ENCODE measurements around the gene ASIC4. TPM values are rescaled to one million over a fixed set of nuclear protein-coding genes. Genes with fewer than 3 reads are reported as not detected.
A peak's percentile ranks its signal among the peaks of the same experiment; 100 is the strongest.

ASIC4 gene
- total and polyA plus RNA-seq, 9 of the 15 experiments (the other 6 are each of a cell fraction or from before 2014, with no cell fraction given): 0.07 to 19.2 (median 4.8) TPM

DNA sequence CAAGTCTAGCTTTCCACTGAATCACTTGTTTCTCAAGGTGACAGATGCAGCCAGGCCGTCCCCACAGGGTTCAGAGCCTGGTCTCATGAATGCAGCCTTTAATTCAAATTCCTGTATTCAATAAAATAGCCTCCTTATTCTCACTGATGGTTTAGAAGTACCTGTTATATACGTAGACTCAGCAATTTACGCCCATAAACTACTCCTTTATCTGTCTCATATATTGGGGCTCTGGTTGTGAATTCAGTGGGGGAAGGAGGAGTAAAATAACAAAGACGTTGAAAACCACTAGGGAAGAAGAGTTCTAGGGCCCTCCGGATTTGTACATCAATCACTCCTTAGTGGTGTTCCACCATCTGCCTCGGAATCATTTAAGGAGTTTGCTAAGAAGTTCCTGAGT lies 55.4 kb downstream of the ASIC4 start:
- no peak for DNase-seq (ENCODE audit: extremely low read depth in 1 of 4, low spot score in 3 of 4)
- no peak overlapping the region for H3K27ac ChIP-seq (ENCODE audit: extremely low read depth, low read depth, low read length)
- no peak for FAIRE-seq
- ATAC-seq: no peak
- no peak overlapping the region for H3K4me2 ChIP-seq (ENCODE audit: insufficient read depth, low read length)
- BruUV-seq (replicated peaks): no TSS peak
- no peaks in the 10 kb centered on the region for H3K9me1 ChIP-seq (ENCODE audit: control insufficient read depth, insufficient read depth, low read length)
- WGBS (ENCODE audit: insufficient coverage, low coverage, missing lambda C conversion rate): 84% methylated on average over 6 of the region's 6 CpGs
- TF ChIP-seq ZKSCAN1 (IDR thresholded peaks at IDR 0.05; ENCODE audit: low read depth, low read length) (no peak), ZNF316 (IDR thresholded peaks at IDR 0.05) (peak; percentile 76), NFIC (IDR thresholded peaks at IDR 0.05) (no peak), MAFG (tag; conservative IDR thresholded peaks at IDR 0.05) (peak; percentile 49), POLR2H (tag; IDR thresholded peaks at IDR 0.05; ENCODE audit: low read depth) (no peak), C11orf30 (IDR thresholded peaks at IDR 0.05; ENCODE audit: low read depth) (peak; percentile 64), SREBF2 (CRISPR knock-in tag; IDR thresholded peaks at IDR 0.05) (no peak), HLTF (IDR thresholded peaks at IDR 0.05) (no peak)
- TF ChIP-seq, protein P1, sequence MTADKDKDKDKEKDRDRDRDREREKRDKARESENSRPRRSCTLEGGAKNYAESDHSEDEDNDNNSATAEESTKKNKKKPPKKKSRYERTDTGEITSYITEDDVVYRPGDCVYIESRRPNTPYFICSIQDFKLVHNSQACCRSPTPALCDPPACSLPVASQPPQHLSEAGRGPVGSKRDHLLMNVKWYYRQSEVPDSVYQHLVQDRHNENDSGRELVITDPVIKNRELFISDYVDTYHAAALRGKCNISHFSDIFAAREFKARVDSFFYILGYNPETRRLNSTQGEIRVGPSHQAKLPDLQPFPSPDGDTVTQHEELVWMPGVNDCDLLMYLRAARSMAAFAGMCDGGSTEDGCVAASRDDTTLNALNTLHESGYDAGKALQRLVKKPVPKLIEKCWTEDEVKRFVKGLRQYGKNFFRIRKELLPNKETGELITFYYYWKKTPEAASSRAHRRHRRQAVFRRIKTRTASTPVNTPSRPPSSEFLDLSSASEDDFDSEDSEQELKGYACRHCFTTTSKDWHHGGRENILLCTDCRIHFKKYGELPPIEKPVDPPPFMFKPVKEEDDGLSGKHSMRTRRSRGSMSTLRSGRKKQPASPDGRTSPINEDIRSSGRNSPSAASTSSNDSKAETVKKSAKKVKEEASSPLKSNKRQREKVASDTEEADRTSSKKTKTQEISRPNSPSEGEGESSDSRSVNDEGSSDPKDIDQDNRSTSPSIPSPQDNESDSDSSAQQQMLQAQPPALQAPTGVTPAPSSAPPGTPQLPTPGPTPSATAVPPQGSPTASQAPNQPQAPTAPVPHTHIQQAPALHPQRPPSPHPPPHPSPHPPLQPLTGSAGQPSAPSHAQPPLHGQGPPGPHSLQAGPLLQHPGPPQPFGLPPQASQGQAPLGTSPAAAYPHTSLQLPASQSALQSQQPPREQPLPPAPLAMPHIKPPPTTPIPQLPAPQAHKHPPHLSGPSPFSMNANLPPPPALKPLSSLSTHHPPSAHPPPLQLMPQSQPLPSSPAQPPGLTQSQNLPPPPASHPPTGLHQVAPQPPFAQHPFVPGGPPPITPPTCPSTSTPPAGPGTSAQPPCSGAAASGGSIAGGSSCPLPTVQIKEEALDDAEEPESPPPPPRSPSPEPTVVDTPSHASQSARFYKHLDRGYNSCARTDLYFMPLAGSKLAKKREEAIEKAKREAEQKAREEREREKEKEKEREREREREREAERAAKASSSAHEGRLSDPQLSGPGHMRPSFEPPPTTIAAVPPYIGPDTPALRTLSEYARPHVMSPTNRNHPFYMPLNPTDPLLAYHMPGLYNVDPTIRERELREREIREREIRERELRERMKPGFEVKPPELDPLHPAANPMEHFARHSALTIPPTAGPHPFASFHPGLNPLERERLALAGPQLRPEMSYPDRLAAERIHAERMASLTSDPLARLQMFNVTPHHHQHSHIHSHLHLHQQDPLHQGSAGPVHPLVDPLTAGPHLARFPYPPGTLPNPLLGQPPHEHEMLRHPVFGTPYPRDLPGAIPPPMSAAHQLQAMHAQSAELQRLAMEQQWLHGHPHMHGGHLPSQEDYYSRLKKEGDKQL (CRISPR knock-in tag; IDR thresholded peaks at IDR 0.05; ENCODE audit: borderline replicate concordance): no peak
- H3K27me3 ChIP-seq (ENCODE audit: control insufficient read depth in 2 of 2, insufficient read depth in 2 of 2, low read length in 2 of 2): no peaks in the 10 kb centered on the region
- intact Hi-C loops (cut with micrococcal nuclease) (loop anchor here (2.0 kb wide), 1 partner anchor 25 kb away; the partner anchor contains the start of gene TMEM198), in situ Hi-C loops (cut with MboI) (no loop called here)
- H3K4me3 ChIP-seq: no peak overlapping the region
- peaks cover 8% of the 10 kb centered on the region; the same call in 1 of the 3 replicates for H3K36me3 ChIP-seq (ENCODE audit: control insufficient read depth, insufficient read depth, low read length)
- peaks cover 7% of the 10 kb centered on the region for H3K79me2 ChIP-seq (ENCODE audit: control insufficient read depth, insufficient read depth, low read length)
- no peaks in the 10 kb centered on the region for H4K20me1 ChIP-seq (replicated peaks; ENCODE audit: control insufficient read depth, insufficient read depth, low read length)
- H2AFZ ChIP-seq (ENCODE audit: low read depth, low read length): no peak overlapping the region
- no peak overlapping the region for H3K9ac ChIP-seq (ENCODE audit: insufficient read depth in 1 of 2, low read depth in 2 of 2, low read length in 2 of 2)
- H3K4me1 ChIP-seq (replicated peaks in 1 of 2; ENCODE audit: control insufficient read depth in 2 of 2, insufficient read depth in 2 of 2, low read length in 2 of 2): peaks cover 9 to 46% of the 10 kb centered on the region in 2 experiments; a peak in 4 of 5 replicates
- H3K9me3 ChIP-seq (replicated peaks; ENCODE audit: control insufficient read depth, insufficient read depth, low read depth, low read length): no peaks in the 10 kb centered on the region
- ChIA-PET CTCF (ENCODE audit: low intra/inter-chr PET ratio) (no interaction called here), POLR2A (interaction anchor here (0.6 kb wide), 1 partner anchor 21 kb away, joined by 3 read pairs; no protein-coding TSS in a partner anchor)

All from K562 (cell line).